GM23338 (cell line): ENCODE measurements around the gene ASIC3. TPM values are rescaled to one million over a fixed set of nuclear protein-coding genes. Genes with fewer than 3 reads are reported as not detected.

Experiments
- CREB1 ChIP-seq: fragments of 250-450 bp; sonication (Bioruptor Pico); IDR thresholded peaks from 2 replicates; pipeline ENCODE4 v1.5.0; 2020; ENCODE audit warnings: low read depth, mild to moderate bottlenecking, moderate library complexity
- CTCF ChIP-seq, 2 experiments: fragments of 200-600 bp in 1 of 2; sonication (generic) in 1 of 2; conservative IDR thresholded peaks; 2 replicates each; pipeline versions ENCODE4 v1.5.1 to v1.6.1; 2016 to 2017; ENCODE audit warnings: antibody characterized with exemption in 2 of 2, low read depth in 2 of 2, mild to moderate bottlenecking in 2 of 2, moderate library complexity in 1 of 2
- ETS1 ChIP-seq: IDR thresholded peaks from 2 replicates; pipeline ENCODE4 v1.6.1; 2016; ENCODE audit warnings: antibody characterized with exemption
- EZH2 ChIP-seq: fragments of 200-600 bp; sonication (generic); IDR thresholded peaks from one replicate; pipeline ENCODE4 v1.8.0; 2017; ENCODE audit warnings: antibody characterized with exemption, mild to moderate bottlenecking, low read depth; ENCODE audit not compliant: unreplicated experiment
- EZH2phosphoT487 ChIP-seq: fragments of 200-600 bp; sonication (generic); IDR thresholded peaks from one replicate; pipeline ENCODE4 v1.8.1; 2018; ENCODE audit warnings: antibody characterized with exemption; ENCODE audit not compliant: unreplicated experiment
- STAT1 ChIP-seq: IDR thresholded peaks from one replicate; pipeline ENCODE4 v1.6.1; 2016; ENCODE audit warnings: antibody characterized with exemption; ENCODE audit not compliant: unreplicated experiment
- ZNF114 ChIP-seq: fragments of 250-450 bp; sonication (Bioruptor Pico); IDR thresholded peaks from 2 replicates; pipeline ENCODE4 v1.5.0; 2020; ENCODE audit warnings: mild to moderate bottlenecking, moderate library complexity
- ZNF331 ChIP-seq: fragments of 250-450 bp; sonication (Bioruptor Pico); IDR thresholded peaks from 2 replicates; pipeline ENCODE4 v1.5.0; 2020; ENCODE audit warnings: low read depth, mild to moderate bottlenecking, moderate library complexity
- polyA plus RNA-seq: library from polyadenylated mRNA; unstranded; fragments of >200 nt; fragmentation: Nextera tagmentation; extraction: Ambion mirVana; gene quantifications from 2 replicates; pipeline ENCODE4 v1.2.1, GENCODE V29; 2016
- total RNA-seq: library from RNA; depleted of rRNA; stranded (reverse); fragments of >200 nt; shearing (Covaris generic); gene quantifications from 2 replicates; pipeline ENCODE4 v1.2.3, GENCODE V29; 2014
- TF ChIP-seq, protein P1 (sequence below): fragments of 250-450 bp; sonication (Bioruptor Pico); IDR thresholded peaks from 2 replicates; pipeline ENCODE4 v1.5.0; 2020; ENCODE audit warnings: mild to moderate bottlenecking, moderate library complexity

The ASIC3 gene
- total and polyA plus RNA-seq, 2 experiments from 2014 or later: 0.87 to 0.90 TPM

DNA sequence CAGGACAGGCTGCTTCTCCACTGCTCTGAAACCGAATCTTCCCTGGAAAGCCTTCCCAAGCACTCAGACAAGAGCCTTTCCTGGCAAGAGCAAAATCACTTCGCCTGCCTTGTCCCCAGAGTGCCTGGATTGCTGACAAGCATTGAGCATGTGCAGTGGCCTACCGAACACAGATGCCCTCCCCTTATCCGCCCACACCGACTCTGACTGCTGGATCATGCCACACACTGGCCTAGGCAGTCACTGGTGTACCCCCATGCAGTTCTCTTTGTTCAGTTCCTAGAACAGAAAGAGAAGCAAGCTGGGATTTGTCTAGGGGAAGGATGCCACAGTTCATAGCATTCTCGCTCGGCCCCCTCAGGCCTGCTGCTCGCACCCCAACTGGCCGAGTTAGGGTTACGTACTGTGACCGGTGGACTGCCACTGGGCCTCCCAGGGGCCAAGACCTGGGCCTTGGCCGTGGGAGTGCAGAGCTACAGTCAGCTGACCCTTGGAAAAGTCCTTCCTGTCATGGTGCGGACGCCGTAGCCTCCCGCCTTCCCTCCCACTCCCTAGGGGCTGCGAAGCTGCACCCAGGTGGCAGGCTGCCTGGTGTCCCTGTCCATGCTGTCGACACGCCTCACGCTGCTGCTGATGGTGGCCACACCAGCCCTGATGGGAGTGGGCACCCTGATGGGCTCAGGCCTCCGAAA lies 13.2 kb upstream of the ASIC3 start (continued):
- TF ChIP-seq, protein P1, sequence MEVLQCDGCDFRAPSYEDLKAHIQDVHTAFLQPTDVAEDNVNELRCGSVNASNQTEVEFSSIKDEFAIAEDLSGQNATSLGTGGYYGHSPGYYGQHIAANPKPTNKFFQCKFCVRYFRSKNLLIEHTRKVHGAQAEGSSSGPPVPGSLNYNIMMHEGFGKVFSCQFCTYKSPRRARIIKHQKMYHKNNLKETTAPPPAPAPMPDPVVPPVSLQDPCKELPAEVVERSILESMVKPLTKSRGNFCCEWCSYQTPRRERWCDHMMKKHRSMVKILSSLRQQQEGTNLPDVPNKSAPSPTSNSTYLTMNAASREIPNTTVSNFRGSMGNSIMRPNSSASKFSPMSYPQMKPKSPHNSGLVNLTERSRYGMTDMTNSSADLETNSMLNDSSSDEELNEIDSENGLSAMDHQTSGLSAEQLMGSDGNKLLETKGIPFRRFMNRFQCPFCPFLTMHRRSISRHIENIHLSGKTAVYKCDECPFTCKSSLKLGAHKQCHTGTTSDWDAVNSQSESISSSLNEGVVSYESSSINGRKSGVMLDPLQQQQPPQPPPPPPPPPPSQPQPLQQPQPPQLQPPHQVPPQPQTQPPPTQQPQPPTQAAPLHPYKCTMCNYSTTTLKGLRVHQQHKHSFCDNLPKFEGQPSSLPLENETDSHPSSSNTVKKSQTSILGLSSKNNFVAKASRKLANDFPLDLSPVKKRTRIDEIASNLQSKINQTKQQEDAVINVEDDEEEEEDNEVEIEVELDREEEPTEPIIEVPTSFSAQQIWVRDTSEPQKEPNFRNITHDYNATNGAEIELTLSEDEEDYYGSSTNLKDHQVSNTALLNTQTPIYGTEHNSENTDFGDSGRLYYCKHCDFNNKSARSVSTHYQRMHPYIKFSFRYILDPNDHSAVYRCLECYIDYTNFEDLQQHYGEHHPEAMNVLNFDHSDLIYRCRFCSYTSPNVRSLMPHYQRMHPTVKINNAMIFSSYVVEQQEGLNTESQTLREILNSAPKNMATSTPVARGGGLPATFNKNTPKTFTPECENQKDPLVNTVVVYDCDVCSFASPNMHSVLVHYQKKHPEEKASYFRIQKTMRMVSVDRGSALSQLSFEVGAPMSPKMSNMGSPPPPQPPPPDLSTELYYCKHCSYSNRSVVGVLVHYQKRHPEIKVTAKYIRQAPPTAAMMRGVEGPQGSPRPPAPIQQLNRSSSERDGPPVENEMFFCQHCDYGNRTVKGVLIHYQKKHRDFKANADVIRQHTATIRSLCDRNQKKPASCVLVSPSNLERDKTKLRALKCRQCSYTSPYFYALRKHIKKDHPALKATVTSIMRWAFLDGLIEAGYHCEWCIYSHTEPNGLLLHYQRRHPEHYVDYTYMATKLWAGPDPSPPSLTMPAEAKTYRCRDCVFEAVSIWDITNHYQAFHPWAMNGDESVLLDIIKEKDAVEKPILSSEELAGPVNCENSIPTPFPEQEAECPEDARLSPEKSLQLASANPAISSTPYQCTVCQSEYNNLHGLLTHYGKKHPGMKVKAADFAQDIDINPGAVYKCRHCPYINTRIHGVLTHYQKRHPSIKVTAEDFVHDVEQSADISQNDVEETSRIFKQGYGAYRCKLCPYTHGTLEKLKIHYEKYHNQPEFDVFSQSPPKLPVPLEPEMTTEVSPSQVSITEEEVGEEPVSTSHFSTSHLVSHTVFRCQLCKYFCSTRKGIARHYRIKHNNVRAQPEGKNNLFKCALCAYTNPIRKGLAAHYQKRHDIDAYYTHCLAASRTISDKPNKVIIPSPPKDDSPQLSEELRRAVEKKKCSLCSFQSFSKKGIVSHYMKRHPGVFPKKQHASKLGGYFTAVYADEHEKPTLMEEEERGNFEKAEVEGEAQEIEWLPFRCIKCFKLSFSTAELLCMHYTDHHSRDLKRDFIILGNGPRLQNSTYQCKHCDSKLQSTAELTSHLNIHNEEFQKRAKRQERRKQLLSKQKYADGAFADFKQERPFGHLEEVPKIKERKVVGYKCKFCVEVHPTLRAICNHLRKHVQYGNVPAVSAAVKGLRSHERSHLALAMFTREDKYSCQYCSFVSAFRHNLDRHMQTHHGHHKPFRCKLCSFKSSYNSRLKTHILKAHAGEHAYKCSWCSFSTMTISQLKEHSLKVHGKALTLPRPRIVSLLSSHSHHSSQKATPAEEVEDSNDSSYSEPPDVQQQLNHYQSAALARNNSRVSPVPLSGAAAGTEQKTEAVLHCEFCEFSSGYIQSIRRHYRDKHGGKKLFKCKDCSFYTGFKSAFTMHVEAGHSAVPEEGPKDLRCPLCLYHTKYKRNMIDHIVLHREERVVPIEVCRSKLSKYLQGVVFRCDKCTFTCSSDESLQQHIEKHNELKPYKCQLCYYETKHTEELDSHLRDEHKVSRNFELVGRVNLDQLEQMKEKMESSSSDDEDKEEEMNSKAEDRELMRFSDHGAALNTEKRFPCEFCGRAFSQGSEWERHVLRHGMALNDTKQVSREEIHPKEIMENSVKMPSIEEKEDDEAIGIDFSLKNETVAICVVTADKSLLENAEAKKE: no peak
- TF ChIP-seq EZH2 (no peak), ZNF331 (no peak), CTCF (conservative IDR thresholded peaks at IDR 0.05; ENCODE audit: low read depth in 2 of 2) (no peak), ETS1 (no peak), STAT1 (no peak), EZH2phosphoT487 (no peak), ZNF114 (CRISPR knock-in tag) (no peak), CREB1 (no peak)
